Measurements from ENCODE around the gene METTL27.

Gene METTL27

GRCh38 chr7:73789051-73789450 is 53.3 kb downstream of the METTL27 start:
- TF ChIP-seq POLR2AphosphoS5 (IDR thresholded peaks at IDR 0.05; ENCODE audit: low read depth, low read length) (no peak), REST (IDR thresholded peaks at IDR 0.05; ENCODE audit: insufficient read depth in 1 of 2, low read depth in 2 of 2, low read length in 2 of 2) (no peak), TAF1 (IDR thresholded peaks at IDR 0.05; ENCODE audit: borderline replicate concordance, insufficient read depth, low read length) (no peak), SIN3A (IDR thresholded peaks at IDR 0.05; ENCODE audit: borderline replicate concordance, insufficient read depth, low read length) (no peak), FOXP2 (optimal IDR thresholded peaks at IDR 0.05; ENCODE audit: borderline replicate concordance, extremely low read depth, extremely low read length, insufficient read depth) (no peak)

GRCh38 chr7:73786588-73786987 is 55.7 kb downstream of the METTL27 start:
- no peak for TF ChIP-seq POLR2AphosphoS5 (IDR thresholded peaks at IDR 0.05; ENCODE audit: low read depth, low read length)
- TF ChIP-seq SIN3A (IDR thresholded peaks at IDR 0.05; ENCODE audit: borderline replicate concordance, insufficient read depth, low read length) = no peak
- TF ChIP-seq FOXP2 (optimal IDR thresholded peaks at IDR 0.05; ENCODE audit: borderline replicate concordance, extremely low read depth, extremely low read length, insufficient read depth) = no peak
- TF ChIP-seq REST (IDR thresholded peaks at IDR 0.05; ENCODE audit: insufficient read depth in 1 of 2, low read depth in 2 of 2, low read length in 2 of 2) = no peak
- no peak for TF ChIP-seq TAF1 (IDR thresholded peaks at IDR 0.05; ENCODE audit: borderline replicate concordance, insufficient read depth, low read length)
